MM.1S (cell line): ENCODE measurements around the gene CDS2.

ENCODE experiments used
- DNase-seq: peaks from one replicate; pipeline ENCODE4 v3.0.0-alpha.2; 2015
- H2AFZ ChIP-seq: fragments of 300-600 bp; sonication (generic); 2 replicates; pipeline ENCODE4 v1.6.0; 2016; ENCODE audit warnings: antibody characterized with exemption, low read length
- H3F3A ChIP-seq: fragments of 300-600 bp; sonication (generic); 2 replicates; pipeline ENCODE4 v1.6.1; 2016; ENCODE audit warnings: mild to moderate bottlenecking, antibody characterized with exemption, low read length, moderate library complexity, mixed read lengths; ENCODE audit not compliant: insufficient read depth
- H3K27ac ChIP-seq: fragments of 300-600 bp; sonication (generic); 2 replicates; pipeline ENCODE4 v1.5.1; 2016; ENCODE audit warnings: mild to moderate bottlenecking, low read length
- H3K27me3 ChIP-seq: fragments of 300-600 bp; sonication (generic); replicated peaks from 2 replicates; pipeline ENCODE4 v1.6.0; 2016; ENCODE audit warnings: low read length; ENCODE audit not compliant: insufficient read depth
- H3K36me3 ChIP-seq: fragments of 300-600 bp; sonication (generic); replicated peaks from 2 replicates; pipeline ENCODE4 v1.6.1; 2016; ENCODE audit warnings: mild to moderate bottlenecking, low read length, mixed read lengths; ENCODE audit not compliant: insufficient read depth
- H3K4me1 ChIP-seq: fragments of 300-600 bp; sonication (generic); 2 replicates; pipeline ENCODE4 v1.6.1; 2016; ENCODE audit warnings: low read length, mixed read lengths
- H3K4me2 ChIP-seq: fragments of 300-600 bp; sonication (generic); 2 replicates; pipeline ENCODE4 v1.6.0; 2016; ENCODE audit warnings: low read depth, low read length
- H3K4me3 ChIP-seq: fragments of 300-600 bp; sonication (generic); 2 replicates; pipeline ENCODE4 v1.5.1; 2016; ENCODE audit warnings: low read length, mixed read lengths
- H3K79me2 ChIP-seq: fragments of 300-600 bp; sonication (generic); 2 replicates; pipeline ENCODE4 v1.6.1; 2016; ENCODE audit warnings: mixed run types, low read length, mixed read lengths
- H3K9ac ChIP-seq: fragments of 300-600 bp; sonication (generic); 2 replicates; pipeline ENCODE4 v1.6.1; 2016; ENCODE audit warnings: low read length, mixed read lengths
- H3K9me2 ChIP-seq: fragments of 300-600 bp; sonication (generic); replicated peaks from 2 replicates; pipeline ENCODE4 v1.6.1; 2016; ENCODE audit warnings: mild to moderate bottlenecking, low read length, mixed read lengths; ENCODE audit not compliant: insufficient read depth
- H3K9me3 ChIP-seq: fragments of 300-600 bp; sonication (generic); replicated peaks from 2 replicates; pipeline ENCODE4 v1.6.1; 2016; ENCODE audit warnings: mild to moderate bottlenecking, low read length, mixed read lengths; ENCODE audit not compliant: insufficient read depth
- H4K20me1 ChIP-seq: fragments of 300-600 bp; sonication (generic); 2 replicates; pipeline ENCODE4 v1.6.1; 2016; ENCODE audit warnings: mild to moderate bottlenecking, low read length, moderate library complexity, mixed read lengths; ENCODE audit not compliant: insufficient read depth
- EZH2 ChIP-seq: fragments of 300-600 bp; sonication (generic); optimal IDR thresholded peaks from 2 replicates; pipeline ENCODE3; 2017; ENCODE audit warnings: low read depth, mild to moderate bottlenecking, antibody characterized with exemption, low read length, mixed read lengths
- EZH2phosphoT487 ChIP-seq: fragments of 300-600 bp; sonication (generic); IDR thresholded peaks from 2 replicates; pipeline ENCODE4 v1.6.1; 2018; ENCODE audit warnings: antibody characterized with exemption, low read length
- TF ChIP-seq, protein P1 (sequence below): fragments of 300-600 bp; sonication (generic); IDR thresholded peaks from 2 replicates; pipeline ENCODE4 v1.5.1; 2016; ENCODE audit warnings: antibody characterized with exemption, low read length, mixed read lengths

CDS2 gene

DNA sequence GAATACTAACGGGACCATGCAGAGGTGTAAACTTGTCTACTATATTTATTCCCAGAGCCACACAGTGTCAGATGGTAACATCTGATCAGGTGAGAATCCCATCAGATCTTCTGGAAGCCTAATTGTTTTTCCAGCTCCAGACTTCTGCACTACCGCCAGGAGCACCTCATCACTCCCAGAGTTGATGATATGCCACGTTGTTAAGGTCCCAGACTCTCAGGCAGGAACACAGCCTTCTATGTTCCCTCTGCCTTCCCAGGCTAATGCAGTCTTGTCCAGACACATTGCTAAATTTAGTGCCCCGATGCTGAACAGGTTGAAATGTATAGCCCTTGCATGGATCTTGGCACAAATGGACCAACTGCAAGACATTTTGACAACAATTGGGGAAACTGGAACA is 103.7 kb downstream of the CDS2 start:
- Histone ChIP-seq H3F3A (no peaks in the 10 kb centered on the region), H3K9me3 (no peaks in the 10 kb centered on the region), H2AFZ (no peak overlapping the region), H3K9ac (no peak overlapping the region), H3K4me2 (no peak overlapping the region), H3K36me3 (no peaks in the 10 kb centered on the region), H3K79me2 (no peaks in the 10 kb centered on the region), H3K9me2 (no peaks in the 10 kb centered on the region), H3K27ac (no peak overlapping the region), H3K4me1 (no peaks in the 10 kb centered on the region), H3K4me3 (no peak overlapping the region), H3K27me3 (no peaks in the 10 kb centered on the region), H4K20me1 (no peaks in the 10 kb centered on the region)
- DNase-seq, result no peak
- TF ChIP-seq EZH2 (no peak), EZH2phosphoT487 (no peak)
- TF ChIP-seq, protein P1, sequence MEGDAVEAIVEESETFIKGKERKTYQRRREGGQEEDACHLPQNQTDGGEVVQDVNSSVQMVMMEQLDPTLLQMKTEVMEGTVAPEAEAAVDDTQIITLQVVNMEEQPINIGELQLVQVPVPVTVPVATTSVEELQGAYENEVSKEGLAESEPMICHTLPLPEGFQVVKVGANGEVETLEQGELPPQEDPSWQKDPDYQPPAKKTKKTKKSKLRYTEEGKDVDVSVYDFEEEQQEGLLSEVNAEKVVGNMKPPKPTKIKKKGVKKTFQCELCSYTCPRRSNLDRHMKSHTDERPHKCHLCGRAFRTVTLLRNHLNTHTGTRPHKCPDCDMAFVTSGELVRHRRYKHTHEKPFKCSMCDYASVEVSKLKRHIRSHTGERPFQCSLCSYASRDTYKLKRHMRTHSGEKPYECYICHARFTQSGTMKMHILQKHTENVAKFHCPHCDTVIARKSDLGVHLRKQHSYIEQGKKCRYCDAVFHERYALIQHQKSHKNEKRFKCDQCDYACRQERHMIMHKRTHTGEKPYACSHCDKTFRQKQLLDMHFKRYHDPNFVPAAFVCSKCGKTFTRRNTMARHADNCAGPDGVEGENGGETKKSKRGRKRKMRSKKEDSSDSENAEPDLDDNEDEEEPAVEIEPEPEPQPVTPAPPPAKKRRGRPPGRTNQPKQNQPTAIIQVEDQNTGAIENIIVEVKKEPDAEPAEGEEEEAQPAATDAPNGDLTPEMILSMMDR, result no peak

DNA sequence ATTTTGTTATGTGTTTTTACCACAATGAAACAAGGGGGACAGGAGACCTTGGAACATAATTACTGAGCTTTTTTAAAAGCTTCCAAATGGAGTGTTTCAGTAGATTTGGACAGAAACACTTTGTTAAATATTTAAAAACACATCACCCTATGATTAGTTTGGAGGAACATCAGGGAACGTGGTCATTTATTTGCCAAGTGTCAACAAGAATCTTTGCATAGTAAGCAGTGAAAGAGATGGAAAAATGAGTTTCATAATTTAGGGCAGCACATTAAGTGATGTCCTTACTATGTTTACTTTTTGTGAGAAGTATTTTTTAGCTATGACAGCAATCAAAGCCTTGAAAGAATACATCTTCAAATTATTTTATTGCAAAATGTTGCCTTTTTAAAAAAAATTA is 107.3 kb downstream of the CDS2 start:
- no peaks in the 10 kb centered on the region for H3K4me1 ChIP-seq
- H3K9ac ChIP-seq, result no peak overlapping the region
- H3K9me3 ChIP-seq, result no peaks in the 10 kb centered on the region
- H3K36me3 ChIP-seq, result no peaks in the 10 kb centered on the region
- no peaks in the 10 kb centered on the region for H3K79me2 ChIP-seq
- TF ChIP-seq EZH2phosphoT487 (no peak), EZH2 (no peak)
- TF ChIP-seq, protein P1, result no peak
- no peaks in the 10 kb centered on the region for H3F3A ChIP-seq
- no peaks in the 10 kb centered on the region for H4K20me1 ChIP-seq
- H3K9me2 ChIP-seq, result no peaks in the 10 kb centered on the region
- no peak overlapping the region for H3K4me2 ChIP-seq
- H3K27ac ChIP-seq, result no peak overlapping the region
- no peak for DNase-seq
- H3K27me3 ChIP-seq, result no peaks in the 10 kb centered on the region
- H2AFZ ChIP-seq, result no peak overlapping the region
- no peak overlapping the region for H3K4me3 ChIP-seq

DNA sequence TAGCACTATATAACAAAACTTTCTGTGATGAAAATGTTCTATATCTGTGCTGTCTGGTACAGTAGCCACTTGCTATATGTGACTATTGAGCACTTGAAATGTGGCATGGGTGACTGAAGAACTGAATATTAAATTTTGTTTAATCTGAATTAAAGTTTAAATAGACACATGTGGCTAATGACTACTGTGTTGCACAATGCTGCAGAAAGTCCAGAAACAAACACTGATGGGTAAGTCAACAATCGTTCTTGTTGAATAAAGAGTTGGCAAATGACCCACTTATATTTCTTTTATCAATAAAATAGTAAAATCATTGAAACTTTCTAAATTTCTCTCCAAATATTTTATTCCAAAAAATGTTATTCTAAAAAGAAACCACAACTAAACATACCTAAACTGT is 108.2 kb downstream of the CDS2 start:
- H3F3A ChIP-seq, result no peaks in the 10 kb centered on the region
- no peaks in the 10 kb centered on the region for H3K27me3 ChIP-seq
- no peak overlapping the region for H2AFZ ChIP-seq
- H3K4me1 ChIP-seq, result no peaks in the 10 kb centered on the region
- H3K4me3 ChIP-seq, result no peak overlapping the region
- H3K4me2 ChIP-seq, result no peak overlapping the region
- no peaks in the 10 kb centered on the region for H3K79me2 ChIP-seq
- TF ChIP-seq EZH2phosphoT487 (no peak), EZH2 (no peak)
- TF ChIP-seq, protein P1, result no peak
- no peaks in the 10 kb centered on the region for H3K36me3 ChIP-seq
- H3K9me3 ChIP-seq, result no peaks in the 10 kb centered on the region
- no peak for DNase-seq
- H4K20me1 ChIP-seq, result no peaks in the 10 kb centered on the region
- no peaks in the 10 kb centered on the region for H3K9me2 ChIP-seq
- H3K9ac ChIP-seq, result no peak overlapping the region
- H3K27ac ChIP-seq, result no peak overlapping the region
